H1 (cell line): ENCODE measurements around the gene PLXNA4. TPM values are rescaled to one million over a fixed set of nuclear protein-coding genes. Genes with fewer than 3 reads are reported as not detected.

Source experiments
- CTCF ChIA-PET: fragments of 300-600 bp; sonication (Branson Sonifier 250); formaldehyde crosslinking; loops from one replicate; lab custom pipeline; 2021; ENCODE audit not compliant: partially characterized antibody; lab: Charles Lee
- POLR2A ChIA-PET: fragments of 300-600 bp; sonication (Branson Sonifier 250); formaldehyde crosslinking; loops from one replicate; lab custom pipeline; 2021; ENCODE audit warnings: inconsistent platforms; ENCODE audit not compliant: partially characterized antibody; lab: Charles Lee
- DNase-seq, 2 experiments: peaks; one replicate each; pipeline versions ENCODE4 v3.0.0 to v3.0.0-alpha.2; 2010 to 2022; ENCODE audit warnings: low spot score in 2 of 2, low read depth in 1 of 2, mixed read lengths in 1 of 2
- FAIRE-seq: peaks from 2 replicates; lab custom pipeline; 2011; peaks lifted over from hg19 to GRCh38; lab: Jason Lieb, UNC
- H2AFZ ChIP-seq: 2 replicates; pipeline ENCODE4 v1.8.1; 2012; ENCODE audit warnings: low read length, inconsistent platforms
- H2AK5ac ChIP-seq: 2 replicates; pipeline ENCODE4 v1.6.1; 2013; ENCODE audit warnings: low read depth, low read length
- H2BK120ac ChIP-seq: replicated peaks from 2 replicates; pipeline ENCODE3; 2013; ENCODE audit warnings: low read depth, low read length, inconsistent platforms
- H2BK12ac ChIP-seq: 2 replicates; pipeline ENCODE4 v1.6.1; 2013; ENCODE audit warnings: low read depth, low read length
- H2BK15ac ChIP-seq: 2 replicates; pipeline ENCODE4 v1.6.1; 2013; ENCODE audit warnings: low read length
- H2BK20ac ChIP-seq: 2 replicates; pipeline ENCODE4 v1.6.1; 2013; ENCODE audit warnings: low read length
- H2BK5ac ChIP-seq: 2 replicates; pipeline ENCODE4 v1.6.1; 2013; ENCODE audit warnings: low read depth, low read length
- H3K14ac ChIP-seq: 2 replicates; pipeline ENCODE4 v1.6.1; 2013; ENCODE audit warnings: inconsistent platforms; ENCODE audit not compliant: insufficient read length
- H3K18ac ChIP-seq: 2 replicates; pipeline ENCODE4 v1.6.1; 2013; ENCODE audit warnings: low read length; ENCODE audit errors: extremely low read depth
- H3K23ac ChIP-seq: 2 replicates; pipeline ENCODE4 v1.6.1; 2013; ENCODE audit warnings: inconsistent platforms; ENCODE audit not compliant: insufficient read length
- H3K23me2 ChIP-seq: 2 replicates; pipeline ENCODE4 v1.6.1; 2013; ENCODE audit warnings: low read depth, low read length
- H3K27ac ChIP-seq: 2 replicates; pipeline ENCODE4 v1.6.1; 2011; ENCODE audit warnings: low read depth, low read length, inconsistent platforms
- H3K27me3 ChIP-seq, 4 experiments: replicated peaks in 1 of 4; 1 replicate in 1 of 4; 2 replicates in 3 of 4; pipeline versions ENCODE4 v1.6.1 to v1.8.1; 2011 to 2013; ENCODE audit warnings: low read length in 3 of 4, mild to moderate bottlenecking in 3 of 4, inconsistent platforms in 2 of 4, mixed read lengths in 2 of 4, moderate library complexity in 1 of 4; ENCODE audit not compliant: control insufficient read depth in 3 of 4, insufficient read depth in 3 of 4; ENCODE audit errors: extremely low read depth in 1 of 4
- H3K36me3 ChIP-seq, 4 experiments: 2 replicates each; pipeline versions ENCODE4 v1.6.1 to v1.8.1; 2011 to 2013; ENCODE audit warnings: mild to moderate bottlenecking in 4 of 4, low read length in 3 of 4, moderate library complexity in 2 of 4, control low read depth in 1 of 4, inconsistent platforms in 1 of 4; ENCODE audit not compliant: insufficient read depth in 4 of 4, control insufficient read depth in 2 of 4
- H3K4ac ChIP-seq: replicated peaks from 2 replicates; pipeline ENCODE3; 2013; ENCODE audit warnings: low read length, low read depth, mixed read lengths, inconsistent platforms; ENCODE audit not compliant: insufficient read length
- H3K4me1 ChIP-seq, 4 experiments: replicated peaks in 1 of 4; 1 replicate in 1 of 4; 2 replicates in 3 of 4; pipeline versions ENCODE4 v1.6.1 to v1.8.1; 2011 to 2013; ENCODE audit warnings: low read length in 3 of 4, inconsistent platforms in 2 of 4, mixed read lengths in 1 of 4; ENCODE audit not compliant: insufficient read depth in 4 of 4, control insufficient read depth in 3 of 4
- H3K4me2 ChIP-seq, 2 experiments: 2 replicates each; pipeline versions ENCODE4 v1.6.1 to v1.8.1; 2011 to 2013; ENCODE audit warnings: low read depth in 2 of 2, low read length in 2 of 2, control low read depth in 1 of 2, inconsistent platforms in 1 of 2, mild to moderate bottlenecking in 1 of 2; ENCODE audit not compliant: insufficient read depth in 1 of 2
- H3K4me3 ChIP-seq, 4 experiments: fragments of 200-600, 300-600 bp in 1 of 4; sonication (generic), shearing (Covaris generic), sonication (Bioruptor Twin) in 1 of 4; 2 replicates each; pipeline versions ENCODE4 v1.5.1 to v1.8.1; 2011 to 2016; ENCODE audit warnings: low read length in 4 of 4, low read depth in 3 of 4, control low read depth in 2 of 4, inconsistent platforms in 2 of 4, mild to moderate bottlenecking in 2 of 4, mixed read lengths in 1 of 4, moderate library complexity in 1 of 4; ENCODE audit not compliant: insufficient read depth in 2 of 4; ENCODE audit errors: extremely low read depth in 1 of 4
- H3K56ac ChIP-seq: replicated peaks from 2 replicates; pipeline ENCODE3; 2013; ENCODE audit warnings: low read depth, mild to moderate bottlenecking, mixed read lengths, low read length, inconsistent platforms; ENCODE audit not compliant: insufficient read length
- H3K79me1 ChIP-seq: 2 replicates; pipeline ENCODE4 v1.6.1; 2013; ENCODE audit warnings: low read depth, low read length, control low read depth
- H3K79me2 ChIP-seq, 2 experiments: 2 replicates each; pipeline versions ENCODE4 v1.6.1 to v1.8.1; 2012 to 2013; ENCODE audit warnings: low read length in 2 of 2, mild to moderate bottlenecking in 2 of 2, inconsistent platforms in 1 of 2; ENCODE audit not compliant: insufficient read depth in 2 of 2, control insufficient read depth in 1 of 2
- H3K9ac ChIP-seq, 4 experiments: replicated peaks in 1 of 4; 1 replicate in 1 of 4; 2 replicates in 3 of 4; pipeline versions ENCODE4 v1.6.1 to v1.8.1; 2011 to 2013; ENCODE audit warnings: low read depth in 3 of 4, low read length in 3 of 4, control low read depth in 2 of 4, mild to moderate bottlenecking in 2 of 4, moderate library complexity in 2 of 4, inconsistent platforms in 1 of 4; ENCODE audit errors: extremely low read depth in 1 of 4
- H3K9me3 ChIP-seq, 2 experiments: 2 replicates each; pipeline versions ENCODE4 v1.6.1 to v1.8.1; 2012 to 2013; ENCODE audit warnings: mild to moderate bottlenecking in 2 of 2, moderate library complexity in 2 of 2, control low read depth in 1 of 2, inconsistent platforms in 1 of 2, low read depth in 1 of 2, low read length in 1 of 2, mixed read lengths in 1 of 2; ENCODE audit not compliant: insufficient read depth in 2 of 2
- H4K20me1 ChIP-seq, 2 experiments: replicated peaks in 1 of 2; 2 replicates each; pipeline versions ENCODE3 to v1.8.1; 2011 to 2013; ENCODE audit warnings: inconsistent platforms in 2 of 2, low read length in 2 of 2, mild to moderate bottlenecking in 1 of 2; ENCODE audit not compliant: insufficient read depth in 2 of 2, control insufficient read depth in 1 of 2
- H4K5ac ChIP-seq: 2 replicates; pipeline ENCODE4 v1.6.1; 2013; ENCODE audit warnings: low read length, low read depth, mixed read lengths, inconsistent platforms; ENCODE audit not compliant: insufficient read length
- H4K8ac ChIP-seq: 2 replicates; pipeline ENCODE4 v1.8.0; 2013; ENCODE audit warnings: mild to moderate bottlenecking, moderate library complexity, low read length, inconsistent platforms; ENCODE audit not compliant: insufficient read depth; ENCODE audit errors: extremely low read depth
- H4K91ac ChIP-seq: replicated peaks from 2 replicates; pipeline ENCODE3; 2013; ENCODE audit warnings: low read length, mixed read lengths, inconsistent platforms; ENCODE audit not compliant: insufficient read length
- BACH1 ChIP-seq: IDR thresholded peaks from 2 replicates; pipeline ENCODE4 v1.6.1; 2012; ENCODE audit warnings: low read length, improper control_type of control experiment
- YY1 ChIP-seq: IDR thresholded peaks from 2 replicates; pipeline ENCODE4 v1.6.1; 2011; ENCODE audit warnings: low read depth, mild to moderate bottlenecking, low read length
- ZNF274 ChIP-seq: IDR thresholded peaks from 2 replicates; pipeline ENCODE4 v1.7.0; 2012; ENCODE audit warnings: low read length, borderline replicate concordance; ENCODE audit errors: extremely low read depth
- WGBS, 2 experiments: shearing (Covaris generic) in 1 of 2; methylation state at CpG; one replicate each; pipeline versions ENCODE4 v1.1.6 to v1.1.7; 2013 to 2015; ENCODE audit warnings: low lambda C conversion rate in 2 of 2, mixed read lengths in 2 of 2, inconsistent platforms in 1 of 2, low coverage in 1 of 2, missing lambda C conversion rate in 1 of 2; ENCODE audit not compliant: insufficient replicate concordance in 2 of 2, insufficient coverage in 1 of 2, insufficient read length in 1 of 2; ENCODE audit errors: extremely low coverage in 1 of 2, missing lambda C conversion rate in 1 of 2; 5-methylcytosine and 5-hydroxymethylcytosine counted together
- polyA plus RNA-seq, 7 experiments: library from polyadenylated mRNA; depleted of rRNA in 3 of 7; stranded (reverse) in 5 of 7; unstranded in 2 of 7; fragments of >200 nt in 5 of 7; fragments of 200-250 nt in 2 of 7; gene quantifications; 1 replicate in 5 of 7; 2 replicates in 1 of 7; 4 replicates in 1 of 7; pipeline versions ENCODE4 v1.2.1 to v1.2.3, GENCODE V29; 2011 to 2013; ENCODE audit warnings: missing spikeins in 2 of 7, mixed read lengths in 2 of 7
- total RNA-seq: library from RNA; stranded (reverse); fragmentation: NEBNext Ultra II Directional; extraction: Animal tissue kit (Norgen Biotek cat#: 25700); gene quantifications from 2 replicates; pipeline ENCODE4 v1.2.1, GENCODE V29; 2021

The PLXNA4 gene
- total and polyA plus RNA-seq, 2 of the 8 experiments (the other 6 are each of a cell fraction or from before 2014, with no cell fraction given) = 0.76 to 0.79 TPM

- H3K27me3 ChIP-seq = no peaks in the 10 kb centered on the region
- no peaks in the 10 kb centered on the region for H4K20me1 ChIP-seq
- H3K27ac ChIP-seq = no peak overlapping the region
- no peak for DNase-seq
- H2BK15ac ChIP-seq = no peak overlapping the region
- 91% methylated on average over 6 of the region's 6 CpGs; no CpG with 5 or more reads in 1 of the 2 experiments for whole genome bisulfite sequencing, 2 experiments
- FAIRE-seq = no peak
- no peak overlapping the region for H3K14ac ChIP-seq
- H3K56ac ChIP-seq = no peak overlapping the region
- ChIA-PET CTCF (interaction anchor here (0.6 to 6.0 kb wide), 12 partner anchors 10 to 296 kb away, joined by 3 to 29 read pairs (median 4); no protein-coding TSS in a partner anchor), POLR2A (interaction anchor here (1.5 kb wide), 1 partner anchor 23 kb away, joined by 3 read pairs; no protein-coding TSS in a partner anchor)
- no peaks in the 10 kb centered on the region for H3K79me2 ChIP-seq
- no peak overlapping the region for H4K5ac ChIP-seq
- no peak overlapping the region for H3K4me2 ChIP-seq
- no peaks in the 10 kb centered on the region for H3K36me3 ChIP-seq
- peaks cover 0 to 9% (median 1%) of the 10 kb centered on the region in 4 experiments; a peak in 5 of 7 replicates for H3K4me1 ChIP-seq
- H3K23me2 ChIP-seq = peaks cover 2% of the 10 kb centered on the region; the same call in 1 of the 2 replicates
- H2AK5ac ChIP-seq = no peak overlapping the region
- no peaks in the 10 kb centered on the region for H3K79me1 ChIP-seq
- H4K8ac ChIP-seq = no peak overlapping the region
- no peak overlapping the region for H3K18ac ChIP-seq
- H2BK20ac ChIP-seq = no peak overlapping the region
- no peak overlapping the region for H3K23ac ChIP-seq
- TF ChIP-seq ZNF274 (no peak), BACH1 (no peak), YY1 (no peak)
- no peak overlapping the region for H3K9ac ChIP-seq
- no peak overlapping the region for H2BK120ac ChIP-seq
- no peak overlapping the region for H3K4me3 ChIP-seq
- H3K9me3 ChIP-seq = no peaks in the 10 kb centered on the region
- H3K4ac ChIP-seq = no peak overlapping the region
- no peak overlapping the region for H2BK5ac ChIP-seq
- H2BK12ac ChIP-seq = no peak overlapping the region
- no peak overlapping the region for H4K91ac ChIP-seq
- H2AFZ ChIP-seq = no peak overlapping the region
Observed at GRCh38 chr7:132154248-132154647, 422.0 kb downstream of the PLXNA4 start.
